ENCODE data around the gene NFASC. TPM values are rescaled to one million over a fixed set of nuclear protein-coding genes. Genes with fewer than 3 reads are reported as not detected.

NFASC gene
- total RNA-seq, 1 experiment from 2014 or later = 1.6 TPM

DNA sequence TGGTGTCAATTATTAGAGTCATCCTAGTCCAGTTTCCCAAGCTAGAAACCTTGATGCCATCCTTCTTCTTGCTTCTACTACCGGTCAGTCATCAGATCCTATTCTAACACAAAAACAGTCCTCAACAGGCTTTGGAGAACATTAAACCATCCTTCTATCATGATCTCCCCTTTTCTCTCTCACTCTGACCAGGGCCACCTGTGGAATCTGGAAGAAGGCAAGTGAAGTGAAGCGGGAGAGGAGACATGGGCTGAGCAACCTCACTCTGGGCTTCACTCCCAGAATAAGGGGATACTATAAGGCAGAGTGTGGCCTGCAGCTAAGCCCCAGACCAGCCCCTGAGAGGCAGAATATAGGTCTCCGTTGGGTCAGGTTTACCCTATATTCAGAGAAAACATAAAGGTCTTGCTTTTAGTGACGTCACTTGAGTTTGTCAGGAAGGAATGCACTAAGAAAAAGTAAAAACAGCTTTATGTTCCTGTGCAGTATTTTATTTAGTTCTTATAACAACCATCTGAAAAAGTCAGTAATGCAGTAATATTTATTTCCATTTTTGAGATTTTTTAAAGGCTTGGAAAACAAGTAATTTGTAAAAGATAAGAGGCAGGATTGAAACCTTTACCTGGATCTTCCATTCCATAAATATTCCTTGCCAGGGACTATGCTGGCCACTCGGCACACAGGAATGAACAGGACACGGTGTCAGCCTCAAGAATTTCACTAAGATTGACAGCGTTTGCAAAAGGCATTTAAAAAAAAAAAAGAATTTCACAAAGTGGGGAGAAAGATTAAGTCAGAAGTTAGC, 61.3 kb downstream of the NFASC start:
- no peak for DNase-seq
- Histone ChIP-seq H3K4me1 (ENCODE audit: insufficient read depth, low read length) (no peaks in the 10 kb centered on the region), H3K4me2 (ENCODE audit: low read length) (no peak overlapping the region), H3K4me3 (ENCODE audit: low read length) (no peak overlapping the region), H3K27ac (ENCODE audit: low read length) (no peak overlapping the region), H3F3A (ENCODE audit: low read length, unreplicated experiment) (no peaks in the 10 kb centered on the region), H3K9me2 (replicated peaks; ENCODE audit: low read length) (no peaks in the 10 kb centered on the region), H3K9ac (ENCODE audit: low read length) (no peak overlapping the region), H4K20me1 (ENCODE audit: low read length) (no peaks in the 10 kb centered on the region), H3K9me3 (ENCODE audit: low read length) (no peaks in the 10 kb centered on the region), H3K27me3 (ENCODE audit: low read length) (peaks cover 72% of the 10 kb centered on the region), H3K79me2 (ENCODE audit: low read length) (no peaks in the 10 kb centered on the region), H2AFZ (ENCODE audit: low read length) (no peak overlapping the region), H3K36me3 (ENCODE audit: low read depth, low read length) (no peaks in the 10 kb centered on the region)
- ChIA-PET POLR2A (ENCODE audit: unreplicated experiment) (no interaction called here), CTCF (no interaction called here)
- TF ChIP-seq EZH2 (IDR thresholded peaks at IDR 0.05; ENCODE audit: low read length, unreplicated experiment) (no peak), EZH2phosphoT487 (IDR thresholded peaks at IDR 0.05; ENCODE audit: borderline replicate concordance, low read length) (no peak)
- TF ChIP-seq, protein P1, sequence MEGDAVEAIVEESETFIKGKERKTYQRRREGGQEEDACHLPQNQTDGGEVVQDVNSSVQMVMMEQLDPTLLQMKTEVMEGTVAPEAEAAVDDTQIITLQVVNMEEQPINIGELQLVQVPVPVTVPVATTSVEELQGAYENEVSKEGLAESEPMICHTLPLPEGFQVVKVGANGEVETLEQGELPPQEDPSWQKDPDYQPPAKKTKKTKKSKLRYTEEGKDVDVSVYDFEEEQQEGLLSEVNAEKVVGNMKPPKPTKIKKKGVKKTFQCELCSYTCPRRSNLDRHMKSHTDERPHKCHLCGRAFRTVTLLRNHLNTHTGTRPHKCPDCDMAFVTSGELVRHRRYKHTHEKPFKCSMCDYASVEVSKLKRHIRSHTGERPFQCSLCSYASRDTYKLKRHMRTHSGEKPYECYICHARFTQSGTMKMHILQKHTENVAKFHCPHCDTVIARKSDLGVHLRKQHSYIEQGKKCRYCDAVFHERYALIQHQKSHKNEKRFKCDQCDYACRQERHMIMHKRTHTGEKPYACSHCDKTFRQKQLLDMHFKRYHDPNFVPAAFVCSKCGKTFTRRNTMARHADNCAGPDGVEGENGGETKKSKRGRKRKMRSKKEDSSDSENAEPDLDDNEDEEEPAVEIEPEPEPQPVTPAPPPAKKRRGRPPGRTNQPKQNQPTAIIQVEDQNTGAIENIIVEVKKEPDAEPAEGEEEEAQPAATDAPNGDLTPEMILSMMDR (conservative IDR thresholded peaks at IDR 0.05; ENCODE audit: low read depth, low read length) = no peak
- no TSS peak for BruUV-seq (replicated peaks)
- intact Hi-C loops (cut with micrococcal nuclease) = no loop called here
- no peak for ATAC-seq

DNA sequence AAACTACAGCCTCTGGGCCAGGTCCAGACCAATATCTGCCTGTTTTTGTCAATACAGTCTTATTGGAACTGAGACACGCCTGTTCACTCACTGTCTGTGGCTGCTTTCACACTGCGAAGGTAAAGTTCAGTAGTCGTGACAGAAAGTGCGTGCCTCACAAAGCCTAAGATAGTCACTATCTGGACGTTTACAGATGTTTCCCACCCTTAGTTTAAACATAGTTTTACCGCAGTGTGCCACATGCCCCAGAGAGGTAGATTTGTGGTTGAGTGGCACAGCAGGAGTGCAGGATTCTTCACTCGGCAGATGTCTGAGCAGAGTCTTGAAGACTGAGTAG, 61.9 kb downstream of the NFASC start:
- peaks cover 74% of the 10 kb centered on the region for H3K27me3 ChIP-seq (ENCODE audit: low read length)
- DNase-seq (no peak), ATAC-seq (no peak)
- TF ChIP-seq, protein P1 (conservative IDR thresholded peaks at IDR 0.05; ENCODE audit: low read depth, low read length) = no peak
- TF ChIP-seq EZH2phosphoT487 (IDR thresholded peaks at IDR 0.05; ENCODE audit: borderline replicate concordance, low read length) = no peak
- TF ChIP-seq EZH2 (IDR thresholded peaks at IDR 0.05; ENCODE audit: low read length, unreplicated experiment) = no peak
- no TSS peak for BruUV-seq (replicated peaks)
- no peak overlapping the region for H3K27ac ChIP-seq (ENCODE audit: low read length)
- no peaks in the 10 kb centered on the region for H3K79me2 ChIP-seq (ENCODE audit: low read length)
- POLR2A ChIA-PET (ENCODE audit: unreplicated experiment) = no interaction called here
- H4K20me1 ChIP-seq (ENCODE audit: low read length) = no peaks in the 10 kb centered on the region
- no peak overlapping the region for H2AFZ ChIP-seq (ENCODE audit: low read length)
- H3K36me3 ChIP-seq (ENCODE audit: low read depth, low read length) = no peaks in the 10 kb centered on the region
- no peak overlapping the region for H3K9ac ChIP-seq (ENCODE audit: low read length)
- no peak overlapping the region for H3K4me2 ChIP-seq (ENCODE audit: low read length)
- H3K9me3 ChIP-seq (ENCODE audit: low read length) = no peaks in the 10 kb centered on the region
- H3K4me1 ChIP-seq (ENCODE audit: insufficient read depth, low read length) = no peaks in the 10 kb centered on the region
- H3K9me2 ChIP-seq (replicated peaks; ENCODE audit: low read length) = no peaks in the 10 kb centered on the region
- CTCF ChIA-PET = no interaction called here
- intact Hi-C loops (cut with micrococcal nuclease) = no loop called here
- no peak overlapping the region for H3K4me3 ChIP-seq (ENCODE audit: low read length)
- no peaks in the 10 kb centered on the region for H3F3A ChIP-seq (ENCODE audit: low read length, unreplicated experiment)

DNA sequence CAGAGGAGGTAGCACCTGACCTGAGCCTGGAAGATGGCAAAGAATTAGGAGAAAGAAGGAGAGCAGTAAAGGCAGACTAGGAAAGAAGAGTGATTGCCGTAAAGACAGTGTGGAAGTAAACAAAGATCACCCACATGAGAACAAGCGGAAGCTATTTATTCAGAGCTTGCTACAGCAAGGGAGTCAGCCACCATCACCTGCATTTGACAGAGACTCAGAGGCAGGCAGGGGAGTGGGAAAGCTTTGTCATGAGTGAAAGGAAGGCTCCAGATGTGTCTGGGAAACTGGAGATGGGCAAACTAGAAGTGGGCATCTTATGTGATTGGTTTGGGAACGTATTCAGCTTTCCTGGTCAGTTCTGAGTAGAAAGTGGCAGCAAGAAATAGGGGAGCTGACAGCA, 64.5 kb downstream of the NFASC start:
- no peak for DNase-seq
- intact Hi-C loops (cut with micrococcal nuclease) = no loop called here
- POLR2A ChIA-PET (ENCODE audit: unreplicated experiment) = no interaction called here
- CTCF ChIA-PET = interaction anchor here (0.9 kb wide), 1 partner anchor 126 kb away, joined by 3 read pairs; no protein-coding TSS in a partner anchor
- Histone ChIP-seq H3K4me1 (ENCODE audit: insufficient read depth, low read length) (no peaks in the 10 kb centered on the region), H3K9me3 (ENCODE audit: low read length) (no peaks in the 10 kb centered on the region), H3K9ac (ENCODE audit: low read length) (no peak overlapping the region), H3K79me2 (ENCODE audit: low read length) (no peaks in the 10 kb centered on the region), H4K20me1 (ENCODE audit: low read length) (no peaks in the 10 kb centered on the region), H2AFZ (ENCODE audit: low read length) (no peak overlapping the region), H3K27me3 (ENCODE audit: low read length) (peaks cover 85% of the 10 kb centered on the region), H3K36me3 (ENCODE audit: low read depth, low read length) (no peaks in the 10 kb centered on the region), H3K4me2 (ENCODE audit: low read length) (no peak overlapping the region), H3F3A (ENCODE audit: low read length, unreplicated experiment) (no peaks in the 10 kb centered on the region), H3K4me3 (ENCODE audit: low read length) (no peak overlapping the region), H3K9me2 (replicated peaks; ENCODE audit: low read length) (no peaks in the 10 kb centered on the region), H3K27ac (ENCODE audit: low read length) (no peak overlapping the region)
- no peak for TF ChIP-seq EZH2phosphoT487 (IDR thresholded peaks at IDR 0.05; ENCODE audit: borderline replicate concordance, low read length)
- no peak for TF ChIP-seq EZH2 (IDR thresholded peaks at IDR 0.05; ENCODE audit: low read length, unreplicated experiment)
- TF ChIP-seq, protein P1 (conservative IDR thresholded peaks at IDR 0.05; ENCODE audit: low read depth, low read length) = no peak
- ATAC-seq = no peak
- no TSS peak for BruUV-seq (replicated peaks)
